Measurements from ENCODE around the gene URAD. TPM values are rescaled to one million over a fixed set of nuclear protein-coding genes. Genes with fewer than 3 reads are reported as not detected.

The URAD gene
- total RNA-seq, 2 donors from 2014 or later = not detected

DNA sequence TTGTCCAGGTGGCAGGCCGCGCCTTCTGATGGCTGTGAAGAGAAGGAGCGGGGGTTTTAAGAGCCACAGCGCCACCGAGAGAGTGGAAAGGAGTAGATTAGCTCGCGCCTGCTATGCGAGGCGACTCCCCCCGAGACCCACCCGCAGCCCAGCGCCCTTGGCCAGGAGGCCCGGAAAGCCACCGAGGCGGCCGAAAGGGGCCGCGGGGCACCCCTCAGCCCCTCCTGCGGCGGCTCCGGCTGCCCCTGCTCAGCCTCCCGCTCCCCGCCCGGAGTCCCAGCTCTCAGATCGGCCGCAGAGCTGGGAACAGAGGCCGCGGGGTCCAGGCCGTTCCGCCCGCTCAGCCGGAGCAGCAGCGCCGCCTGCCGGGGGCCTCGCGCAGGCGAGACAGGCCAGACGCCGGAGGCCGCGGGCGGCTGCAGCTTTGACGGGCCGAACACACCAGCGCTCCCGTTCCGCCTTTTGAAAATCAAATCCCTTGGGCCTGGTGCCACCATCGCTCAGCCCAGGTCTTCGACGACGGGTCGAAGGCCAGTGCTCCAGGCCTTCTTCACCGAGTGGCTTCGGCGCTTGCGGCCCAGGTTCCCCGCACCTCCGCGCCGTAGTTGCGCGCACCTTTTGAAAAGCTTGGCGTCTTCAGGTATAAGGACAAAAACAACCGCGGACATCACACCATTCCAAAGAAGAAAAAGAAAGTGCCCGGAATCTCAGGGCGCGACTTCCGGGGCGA lies 34.7 kb downstream of the URAD start:
- DNase-seq = peak; percentile 97
- Mint-ChIP-seq H3K4me1 (peaks cover 6% of the 10 kb centered on the region), H3K27me3 (ENCODE audit: insufficient read depth) (peaks cover 96% of the 10 kb centered on the region), H3K9me3 (no peaks in the 10 kb centered on the region), H3K4me3 (peak overlapping the region; percentile 49), H3K36me3 (ENCODE audit: low read depth) (no peaks in the 10 kb centered on the region), H3K27ac (no peak overlapping the region)
- TF ChIP-seq CTCF (conservative IDR thresholded peaks at IDR 0.05) = peak; percentile 99
- WGBS, 2 experiments (ENCODE audit: insufficient coverage in 1 of 2, insufficient read length in 1 of 2) = 1 to 3% methylated on average over 10 to 71 of the region's 71 CpGs
- Histone ChIP-seq H3K9ac (ENCODE audit: extremely low read depth, low read length, poor library complexity, severe bottlenecking) (no peak overlapping the region), H3K27me3 (ENCODE audit: control insufficient read depth, insufficient read depth, low read length, poor library complexity, severe bottlenecking) (peaks cover 100% of the 10 kb centered on the region), H3K4me1 (ENCODE audit: control insufficient read depth, insufficient read depth, low read length) (no peaks in the 10 kb centered on the region), H3K36me3 (ENCODE audit: control insufficient read depth, insufficient read depth, low read length) (no peaks in the 10 kb centered on the region), H3K4me3 (ENCODE audit: low read length) (peak overlapping the region; percentile 53), H3K9me3 (ENCODE audit: control insufficient read depth, low read length) (peaks cover 8% of the 10 kb centered on the region), H3K27ac (ENCODE audit: low read depth, low read length) (no peak overlapping the region)

GRCh38 chr13:27952876-27953675 lies 35.4 kb downstream of the URAD start:
- Histone ChIP-seq H3K27ac (ENCODE audit: low read depth, low read length) (no peak overlapping the region), H3K9me3 (ENCODE audit: control insufficient read depth, low read length) (peaks cover 8% of the 10 kb centered on the region), H3K9ac (ENCODE audit: extremely low read depth, low read length, poor library complexity, severe bottlenecking) (no peak overlapping the region), H3K27me3 (ENCODE audit: control insufficient read depth, insufficient read depth, low read length, poor library complexity, severe bottlenecking) (peaks cover 97% of the 10 kb centered on the region), H3K4me3 (ENCODE audit: low read length) (peak overlapping the region; percentile 53), H3K4me1 (ENCODE audit: control insufficient read depth, insufficient read depth, low read length) (no peaks in the 10 kb centered on the region), H3K36me3 (ENCODE audit: control insufficient read depth, insufficient read depth, low read length) (no peaks in the 10 kb centered on the region)
- peaks cover 95% of the 10 kb centered on the region for H3K27me3 Mint-ChIP-seq (ENCODE audit: insufficient read depth)
- DNase-seq = peak; percentile 50
- peak overlapping the region; percentile 49 for H3K4me3 Mint-ChIP-seq
- peaks cover 6% of the 10 kb centered on the region for H3K4me1 Mint-ChIP-seq
- H3K9me3 Mint-ChIP-seq = no peaks in the 10 kb centered on the region
- WGBS, 2 experiments (ENCODE audit: insufficient coverage in 1 of 2, insufficient read length in 1 of 2) = 23 to 26% methylated on average over 20 to 30 of the region's 30 CpGs
- H3K27ac Mint-ChIP-seq = no peak overlapping the region
- no peaks in the 10 kb centered on the region for H3K36me3 Mint-ChIP-seq (ENCODE audit: low read depth)
- no peak for TF ChIP-seq CTCF (conservative IDR thresholded peaks at IDR 0.05)

DNA sequence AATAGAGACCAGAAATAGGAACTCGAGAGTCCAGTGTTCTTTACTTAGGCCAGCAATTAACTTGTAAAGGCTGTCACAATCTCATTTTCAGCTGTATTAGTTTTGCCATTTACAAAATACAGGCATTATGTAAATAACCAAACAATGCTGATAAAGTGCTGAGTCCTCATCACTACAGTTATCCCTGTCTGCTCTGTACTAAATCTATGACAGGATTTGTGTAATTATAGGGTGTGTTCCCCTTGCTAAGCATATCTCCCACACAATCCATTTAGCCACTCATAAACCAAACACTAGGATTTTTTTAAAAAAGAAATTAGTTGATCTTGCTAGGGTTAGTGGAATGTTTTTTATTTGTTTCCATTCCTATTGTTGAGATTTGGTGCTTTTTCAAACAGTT lies 45.5 kb downstream of the URAD start:
- no peaks in the 10 kb centered on the region for H3K36me3 ChIP-seq (ENCODE audit: control insufficient read depth, insufficient read depth, low read length)
- Mint-ChIP-seq H3K9me3 (peaks cover 10% of the 10 kb centered on the region), H3K36me3 (ENCODE audit: low read depth) (no peaks in the 10 kb centered on the region), H3K4me1 (peaks cover 2% of the 10 kb centered on the region), H3K27me3 (ENCODE audit: insufficient read depth) (peaks cover 87% of the 10 kb centered on the region), H3K4me3 (no peak overlapping the region), H3K27ac (no peak overlapping the region)
- peaks cover 93% of the 10 kb centered on the region for H3K27me3 ChIP-seq (ENCODE audit: control insufficient read depth, insufficient read depth, low read length, poor library complexity, severe bottlenecking)
- H3K27ac ChIP-seq (ENCODE audit: low read depth, low read length) = no peak overlapping the region
- no peak for TF ChIP-seq CTCF (conservative IDR thresholded peaks at IDR 0.05)
- no peak overlapping the region for H3K9ac ChIP-seq (ENCODE audit: extremely low read depth, low read length, poor library complexity, severe bottlenecking)
- no peak for DNase-seq
- no peaks in the 10 kb centered on the region for H3K4me1 ChIP-seq (ENCODE audit: control insufficient read depth, insufficient read depth, low read length)
- peaks cover 14% of the 10 kb centered on the region for H3K9me3 ChIP-seq (ENCODE audit: control insufficient read depth, low read length)
- H3K4me3 ChIP-seq (ENCODE audit: low read length) = no peak overlapping the region
- WGBS, 2 experiments (ENCODE audit: insufficient coverage in 1 of 2, insufficient read length in 1 of 2) = 83% methylated on average over 1 of the region's 1 CpG; no CpG with 5 or more reads in 1 of the 2 experiments

All from endodermal cell (in vitro differentiated cells).